NCI-H82 treated with DMSO at 0.1 percent for 48 hours (cell line): Measurements from ENCODE around the gene WWOX.

Source experiments
- DNase-seq: peaks from one replicate; lab custom pipeline; 2025; ENCODE audit not compliant: unreplicated experiment; lab: John Stamatoyannopoulos, UW

WWOX gene

DNA sequence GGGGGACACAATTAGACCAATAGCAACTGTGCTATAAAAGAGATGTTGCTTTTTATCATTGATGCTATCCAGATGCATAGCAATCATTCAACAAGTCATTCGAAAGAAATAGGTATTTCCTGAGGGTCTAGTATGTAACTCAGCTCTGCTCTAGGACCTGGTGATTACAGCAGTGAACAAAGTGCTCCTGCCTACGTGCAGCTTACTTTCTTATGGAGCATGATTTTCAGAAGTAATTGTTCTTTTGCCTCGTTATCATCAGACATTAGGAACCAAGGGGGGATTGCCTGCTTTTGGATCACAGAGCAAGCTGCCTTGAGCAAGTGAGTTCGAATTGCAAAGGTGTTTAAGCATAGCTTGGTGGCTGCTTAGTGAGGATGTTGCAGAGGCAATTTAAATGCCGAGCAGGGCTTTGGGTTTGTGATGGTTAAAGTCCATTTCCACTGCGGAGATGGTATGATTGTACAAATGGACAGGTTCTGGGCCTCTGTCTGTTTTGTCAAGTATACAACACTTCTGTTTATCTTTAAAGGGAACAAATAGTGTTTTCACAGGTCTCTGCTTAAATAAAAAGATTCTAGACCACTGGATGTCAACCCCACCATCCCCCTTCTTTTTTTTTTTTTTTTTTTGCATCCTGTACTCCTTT lies 41.5 kb downstream of the WWOX start:
- no peak for DNase-seq

DNA sequence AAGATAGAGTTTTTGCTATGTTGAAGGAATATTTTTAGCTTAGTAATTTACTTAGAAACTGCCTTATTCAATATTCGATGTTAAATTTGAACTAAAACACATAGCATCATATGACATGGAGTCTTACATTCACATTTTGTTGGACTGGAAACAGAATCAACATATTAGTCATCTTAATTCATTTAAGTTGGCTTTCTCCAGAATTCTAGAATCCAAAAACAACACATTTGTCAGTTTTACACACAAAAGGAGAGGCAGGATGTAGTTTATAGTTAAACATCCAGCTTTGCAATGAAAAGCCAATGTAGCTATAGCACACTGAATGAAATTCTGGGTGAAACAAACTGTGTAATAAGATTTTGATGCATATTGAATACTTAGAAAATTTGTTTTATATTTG lies 43.3 kb downstream of the WWOX start:
- DNase-seq, result no peak

GRCh38 chr16:78146807-78147206 lies 47.4 kb downstream of the WWOX start:
- no peak for DNase-seq

- DNase-seq, result no peak
These were observed 48.5 kb downstream of the WWOX start for GRCh38 chr16:78147911-78148401.

DNA sequence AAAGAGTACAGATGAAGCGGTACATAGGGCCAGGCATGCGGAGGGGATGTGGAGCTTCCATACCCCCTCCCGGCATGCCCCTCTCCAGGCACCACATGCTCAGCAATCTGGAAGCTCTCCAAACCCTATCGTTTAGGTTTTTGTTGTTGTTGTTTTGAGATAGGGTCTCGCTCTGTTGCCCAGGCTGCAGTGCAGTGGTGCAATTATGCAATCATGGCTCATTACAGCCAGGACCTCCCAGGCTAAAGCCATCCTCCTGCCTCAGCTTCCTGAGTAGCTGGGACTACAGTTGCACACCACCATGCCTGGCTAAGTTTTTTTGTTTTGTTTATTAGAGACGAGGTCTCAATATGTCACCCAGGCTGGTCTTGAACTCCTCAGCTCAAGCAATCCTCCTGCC lies 50.8 kb downstream of the WWOX start:
- no peak for DNase-seq

- DNase-seq, result no peak
These were observed 55.4 kb downstream of the WWOX start for GRCh38 chr16:78154729-78155461.

- no peak for DNase-seq
These were observed 56.4 kb downstream of the WWOX start for GRCh38 chr16:78155791-78156345.

GRCh38 chr16:78161023-78161729 lies 61.7 kb downstream of the WWOX start:
- no peak for DNase-seq

GRCh38 chr16:78163772-78164670 lies 64.6 kb downstream of the WWOX start:
- DNase-seq, result no peak

DNA sequence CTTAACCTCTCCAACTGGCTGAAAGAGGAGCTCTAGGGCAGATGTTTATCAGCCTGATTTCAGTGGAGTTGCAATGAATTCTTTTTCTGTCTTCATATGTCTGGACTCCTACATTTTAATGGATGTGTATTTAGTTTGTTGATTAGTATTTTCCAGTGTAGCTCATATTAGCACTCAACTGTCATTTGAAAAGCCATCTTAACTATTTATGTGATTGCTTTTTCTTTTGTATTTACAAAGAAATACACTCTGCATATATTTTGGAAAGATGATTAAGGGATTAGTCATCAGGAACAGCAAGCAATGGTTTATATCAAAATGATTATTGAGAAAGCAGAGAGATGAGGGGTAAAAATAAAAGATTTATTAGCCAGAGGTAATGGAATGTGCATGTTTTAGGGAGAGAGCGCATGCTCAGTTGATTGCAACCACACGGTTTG lies 71.1 kb downstream of the WWOX start:
- no peak for DNase-seq

- DNase-seq, result no peak
These were observed 75.8 kb downstream of the WWOX start for GRCh38 chr16:78175287-78175686.

- DNase-seq, result no peak
These were observed 77.0 kb downstream of the WWOX start for GRCh38 chr16:78176435-78176834.

DNA sequence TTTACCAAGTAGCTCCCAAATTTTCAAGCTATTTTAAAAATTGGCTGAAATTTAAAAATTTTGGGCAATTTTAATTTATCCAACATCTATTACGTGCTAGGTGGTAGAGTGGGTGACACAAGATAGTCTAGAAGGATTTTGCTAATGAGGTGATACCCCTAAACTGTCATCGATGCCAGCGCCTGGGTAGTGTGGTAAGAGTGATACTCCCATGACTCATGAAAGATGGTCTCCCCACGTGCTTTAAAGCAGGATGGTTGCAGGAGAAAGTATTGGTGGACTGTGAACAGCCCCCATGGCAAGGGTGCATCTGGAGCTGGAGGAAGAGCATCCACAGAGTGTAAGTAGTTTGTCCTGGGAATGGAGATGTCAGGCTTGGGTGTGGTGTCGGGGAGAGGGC lies 77.8 kb downstream of the WWOX start:
- DNase-seq, result no peak

GRCh38 chr16:78177987-78178386 lies 78.5 kb downstream of the WWOX start:
- no peak for DNase-seq

GRCh38 chr16:78179666-78180065 lies 80.2 kb downstream of the WWOX start:
- no peak for DNase-seq

DNA sequence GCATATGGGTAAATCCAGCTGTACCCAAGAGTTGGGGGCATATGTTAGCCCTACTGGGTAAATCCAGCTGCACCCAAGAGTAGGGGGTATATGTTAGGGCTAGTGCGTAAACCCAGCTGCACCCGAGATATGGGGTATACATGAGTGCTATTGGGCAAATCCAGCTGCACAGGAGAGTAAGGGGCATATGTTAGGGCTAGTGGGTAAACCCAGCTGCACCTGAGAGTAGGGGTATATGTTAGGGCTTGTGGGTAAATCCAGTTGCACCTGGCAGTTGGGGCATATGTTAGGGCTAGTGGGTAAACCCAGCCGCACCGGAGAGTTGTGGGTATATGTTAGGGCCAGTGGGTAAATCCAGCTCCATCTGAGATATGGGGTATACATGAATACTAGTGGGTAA lies 80.9 kb downstream of the WWOX start:
- no peak for DNase-seq

GRCh38 chr16:78183437-78184237 lies 84.2 kb downstream of the WWOX start:
- DNase-seq, result no peak

DNA sequence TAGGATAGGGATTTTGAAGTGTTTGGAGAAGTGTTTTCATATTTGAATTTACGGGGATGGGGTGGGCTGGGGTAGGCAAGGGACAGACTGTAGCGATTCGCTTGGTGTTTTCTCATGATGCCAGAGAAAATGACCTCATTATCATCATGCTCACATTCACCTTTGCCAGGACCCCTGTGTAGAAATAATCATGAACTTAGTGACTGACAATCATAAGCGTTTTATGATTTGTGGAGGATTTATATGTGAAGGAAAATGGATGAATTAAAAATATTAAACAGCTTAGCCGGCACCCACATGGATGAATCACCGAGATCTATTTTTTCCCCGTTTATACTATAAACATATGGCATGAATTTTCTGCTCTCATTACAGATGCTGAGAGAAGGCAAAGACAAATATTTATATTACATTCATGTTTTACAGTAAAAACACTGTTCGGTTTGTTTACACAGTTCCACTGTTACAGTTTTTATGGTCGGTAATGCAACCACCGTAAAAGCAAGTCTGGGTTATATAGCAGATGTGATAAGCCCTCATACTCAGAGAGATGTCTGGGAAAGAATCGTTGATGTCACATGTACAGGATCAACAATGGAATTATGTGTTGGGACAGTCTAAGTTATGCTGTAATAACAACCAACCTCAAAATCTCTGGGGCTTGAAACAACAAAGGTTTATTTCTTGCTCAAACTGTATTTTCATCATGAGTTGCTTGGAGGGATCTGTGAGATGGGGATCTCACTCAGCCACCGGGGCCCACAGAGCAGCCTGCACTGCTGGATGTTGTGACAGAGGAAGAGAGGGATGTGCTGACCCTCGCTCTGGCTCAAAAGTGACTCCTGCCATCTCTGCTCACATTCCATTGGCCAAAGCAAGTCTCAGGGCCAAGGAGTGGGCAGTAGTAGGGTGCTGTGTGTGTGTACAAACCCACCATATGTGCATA lies 85.1 kb downstream of the WWOX start:
- DNase-seq, result no peak

DNA sequence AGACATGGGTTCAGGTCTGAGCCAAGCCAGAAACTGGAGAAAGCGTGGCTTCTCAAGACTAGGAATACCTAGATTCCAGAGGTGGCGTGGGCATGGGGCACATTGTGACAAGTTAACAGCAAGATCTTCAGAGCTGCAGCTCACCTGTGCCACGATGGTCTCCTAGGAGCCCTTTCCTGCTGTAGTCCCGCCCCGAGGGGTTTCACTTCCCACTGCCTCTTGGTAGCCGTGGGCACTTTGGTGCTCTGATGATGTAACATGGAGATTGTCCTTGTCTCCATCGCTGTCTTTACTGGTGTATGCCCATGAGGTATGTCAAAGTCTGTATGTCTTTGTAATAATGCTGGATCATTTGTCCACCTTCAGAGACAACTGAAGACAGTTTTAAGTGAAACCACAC lies 89.7 kb downstream of the WWOX start:
- no peak for DNase-seq
